ENCODE results near the gene PLK5.

PLK5 gene

GRCh38 chr19:1503089-1503924, 20.6 kb upstream of the PLK5 start:
- no peak overlapping the region for H3K27ac ChIP-seq (ENCODE audit: poor library complexity, severe bottlenecking)
- no peak; the same call in 2 of the 3 replicates for ATAC-seq (ENCODE audit: low read depth)
- no peaks in the 10 kb centered on the region for H3K4me1 ChIP-seq (ENCODE audit: insufficient read depth, poor library complexity, severe bottlenecking)
- DNase-seq (ENCODE audit: low spot score): no peak
- TF ChIP-seq CTCF (IDR thresholded peaks at IDR 0.05; ENCODE audit: poor library complexity, severe bottlenecking): peak; percentile 64
- no peak overlapping the region for H3K4me3 ChIP-seq (ENCODE audit: severe bottlenecking)
- H3K36me3 ChIP-seq (ENCODE audit: low read depth): no peaks in the 10 kb centered on the region
- no peaks in the 10 kb centered on the region for H3K9me3 ChIP-seq (ENCODE audit: severe bottlenecking)
- H3K27me3 ChIP-seq (ENCODE audit: insufficient read depth, poor library complexity, severe bottlenecking): no peaks in the 10 kb centered on the region

DNA sequence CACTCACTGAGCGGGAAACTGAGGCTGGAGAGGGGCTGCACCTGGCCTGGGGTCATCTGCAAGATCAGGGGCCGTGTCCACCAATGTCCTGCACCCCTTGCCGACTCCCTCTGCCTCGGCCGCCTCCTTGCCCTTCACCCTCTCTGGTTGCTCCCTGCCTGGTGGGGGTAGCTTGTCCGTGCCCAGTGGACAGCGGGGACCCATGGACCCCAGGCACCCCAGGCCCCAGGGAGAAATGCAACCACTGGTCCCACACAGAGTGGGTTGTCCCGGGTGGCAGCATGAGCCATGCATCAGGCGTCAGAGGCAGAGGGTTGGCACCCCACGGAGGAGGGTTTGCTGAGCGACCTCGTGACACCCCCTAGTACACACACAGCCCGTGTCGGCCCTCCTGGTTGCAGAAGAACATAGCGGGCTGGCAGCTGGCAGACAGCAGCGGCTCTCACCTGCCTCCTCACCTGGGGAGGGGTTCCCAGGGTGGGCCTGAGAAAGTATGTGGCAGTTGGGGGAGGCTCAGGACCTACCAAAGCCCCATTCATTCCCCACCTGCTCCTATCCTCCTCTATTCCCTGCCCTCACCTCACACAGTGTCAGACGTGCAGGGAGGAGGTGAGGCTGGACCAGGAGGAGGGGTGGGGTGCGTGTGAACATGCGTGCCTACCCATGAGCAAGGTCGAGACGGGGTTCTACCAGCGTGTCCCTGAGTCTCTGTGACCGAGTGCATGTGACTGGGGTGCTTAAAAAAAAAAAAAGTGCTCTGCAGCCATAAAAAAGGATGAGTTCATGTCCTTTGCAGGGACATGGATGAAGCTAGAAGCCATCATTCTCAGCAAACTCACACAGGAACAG, 19.7 kb upstream of the PLK5 start:
- H3K4me3 ChIP-seq (ENCODE audit: severe bottlenecking): no peak overlapping the region
- no peak for TF ChIP-seq CTCF (IDR thresholded peaks at IDR 0.05; ENCODE audit: poor library complexity, severe bottlenecking)
- H3K36me3 ChIP-seq (ENCODE audit: low read depth): no peaks in the 10 kb centered on the region
- no peaks in the 10 kb centered on the region for H3K9me3 ChIP-seq (ENCODE audit: severe bottlenecking)
- no peaks in the 10 kb centered on the region for H3K27me3 ChIP-seq (ENCODE audit: insufficient read depth, poor library complexity, severe bottlenecking)
- no peaks in the 10 kb centered on the region for H3K4me1 ChIP-seq (ENCODE audit: insufficient read depth, poor library complexity, severe bottlenecking)
- no peak for ATAC-seq (ENCODE audit: low read depth)
- H3K27ac ChIP-seq (ENCODE audit: poor library complexity, severe bottlenecking): no peak overlapping the region
- peak; percentile 47 for DNase-seq (ENCODE audit: low spot score)

DNA sequence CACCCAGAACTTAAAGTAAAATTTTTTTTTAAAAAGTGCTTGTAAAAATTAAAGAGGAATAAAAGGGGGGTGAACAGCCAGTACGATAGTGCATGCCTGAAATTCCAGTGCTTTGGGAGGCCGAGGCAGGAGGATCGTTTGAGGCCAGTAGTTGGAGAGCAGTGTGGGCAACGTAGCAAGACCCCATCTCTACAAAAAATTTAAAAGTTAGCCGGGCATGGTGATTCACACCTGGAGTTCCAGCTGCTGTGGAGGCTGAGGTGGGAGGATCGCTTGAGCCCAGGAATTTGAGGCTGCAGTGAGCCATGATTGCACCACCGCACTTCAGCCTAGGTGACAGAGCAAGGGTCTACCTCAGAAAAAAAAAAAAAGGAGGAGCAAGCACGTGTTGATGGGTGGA, 18.9 kb upstream of the PLK5 start:
- Histone ChIP-seq H3K4me3 (ENCODE audit: severe bottlenecking) (no peak overlapping the region), H3K36me3 (ENCODE audit: low read depth) (no peaks in the 10 kb centered on the region), H3K4me1 (ENCODE audit: insufficient read depth, poor library complexity, severe bottlenecking) (no peaks in the 10 kb centered on the region), H3K9me3 (ENCODE audit: severe bottlenecking) (no peaks in the 10 kb centered on the region), H3K27ac (ENCODE audit: poor library complexity, severe bottlenecking) (no peak overlapping the region), H3K27me3 (ENCODE audit: insufficient read depth, poor library complexity, severe bottlenecking) (no peaks in the 10 kb centered on the region)
- ATAC-seq (ENCODE audit: low read depth): no peak
- DNase-seq (ENCODE audit: low spot score): no peak
- no peak for TF ChIP-seq CTCF (IDR thresholded peaks at IDR 0.05; ENCODE audit: poor library complexity, severe bottlenecking)

DNA sequence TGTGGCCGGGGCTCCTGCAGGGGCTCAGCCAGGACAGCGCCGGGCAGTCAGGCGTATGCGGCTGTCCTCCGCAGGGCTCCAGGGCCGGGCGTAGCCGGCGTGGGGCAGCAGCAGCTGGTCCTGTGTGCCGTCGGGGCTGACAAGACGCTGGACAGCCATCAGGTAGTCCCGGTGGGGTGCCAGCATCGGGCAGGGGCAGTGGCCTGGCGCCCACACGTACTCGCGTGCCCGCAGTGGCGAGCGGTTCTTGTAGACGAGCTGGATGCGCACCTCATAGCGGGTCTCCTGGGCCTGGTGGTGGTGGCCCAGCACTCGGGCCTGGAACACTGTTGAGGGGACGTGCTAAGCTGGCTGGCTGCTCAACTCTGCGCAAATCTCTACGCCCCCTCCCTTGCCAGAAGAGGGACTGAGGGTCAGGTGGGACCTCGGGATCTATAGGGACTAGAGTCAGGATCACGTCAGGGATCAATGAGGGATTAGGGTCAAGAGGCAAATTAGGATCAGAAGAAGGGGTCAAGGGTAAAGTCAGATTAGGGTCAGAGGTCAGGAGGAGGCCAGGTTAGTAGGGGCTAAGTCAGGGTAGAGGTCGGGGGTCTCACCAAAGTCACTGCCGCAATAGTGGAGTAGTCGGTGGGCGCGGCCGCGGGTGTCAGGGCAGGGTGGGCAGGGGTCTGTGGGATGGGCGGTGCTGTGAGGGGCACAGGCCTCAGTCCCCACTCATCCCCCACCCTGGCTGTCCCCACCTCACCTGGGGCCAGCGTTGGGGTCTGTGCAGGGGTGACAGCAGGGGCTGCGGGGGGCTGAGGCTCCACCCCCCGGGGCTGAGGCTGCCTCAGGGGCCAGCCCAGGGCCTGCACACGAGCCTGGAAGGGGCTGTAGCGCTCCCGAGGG, 17.6 kb upstream of the PLK5 start:
- Histone ChIP-seq H3K4me3 (ENCODE audit: severe bottlenecking) (no peak overlapping the region), H3K27ac (ENCODE audit: poor library complexity, severe bottlenecking) (no peak overlapping the region), H3K4me1 (ENCODE audit: insufficient read depth, poor library complexity, severe bottlenecking) (no peaks in the 10 kb centered on the region), H3K27me3 (ENCODE audit: insufficient read depth, poor library complexity, severe bottlenecking) (no peaks in the 10 kb centered on the region), H3K36me3 (ENCODE audit: low read depth) (no peaks in the 10 kb centered on the region), H3K9me3 (ENCODE audit: severe bottlenecking) (no peaks in the 10 kb centered on the region)
- DNase-seq (ENCODE audit: low spot score) (no peak), ATAC-seq (ENCODE audit: low read depth) (no peak)
- no peak for TF ChIP-seq CTCF (IDR thresholded peaks at IDR 0.05; ENCODE audit: poor library complexity, severe bottlenecking)
